ENCODE results near the gene EFNA5. TPM values are rescaled to one million over a fixed set of nuclear protein-coding genes. Genes with fewer than 3 reads are reported as not detected.

The EFNA5 gene
- total RNA-seq, 6 experiments from 2014 or later = 0.26 TPM; not detected in 5

DNA sequence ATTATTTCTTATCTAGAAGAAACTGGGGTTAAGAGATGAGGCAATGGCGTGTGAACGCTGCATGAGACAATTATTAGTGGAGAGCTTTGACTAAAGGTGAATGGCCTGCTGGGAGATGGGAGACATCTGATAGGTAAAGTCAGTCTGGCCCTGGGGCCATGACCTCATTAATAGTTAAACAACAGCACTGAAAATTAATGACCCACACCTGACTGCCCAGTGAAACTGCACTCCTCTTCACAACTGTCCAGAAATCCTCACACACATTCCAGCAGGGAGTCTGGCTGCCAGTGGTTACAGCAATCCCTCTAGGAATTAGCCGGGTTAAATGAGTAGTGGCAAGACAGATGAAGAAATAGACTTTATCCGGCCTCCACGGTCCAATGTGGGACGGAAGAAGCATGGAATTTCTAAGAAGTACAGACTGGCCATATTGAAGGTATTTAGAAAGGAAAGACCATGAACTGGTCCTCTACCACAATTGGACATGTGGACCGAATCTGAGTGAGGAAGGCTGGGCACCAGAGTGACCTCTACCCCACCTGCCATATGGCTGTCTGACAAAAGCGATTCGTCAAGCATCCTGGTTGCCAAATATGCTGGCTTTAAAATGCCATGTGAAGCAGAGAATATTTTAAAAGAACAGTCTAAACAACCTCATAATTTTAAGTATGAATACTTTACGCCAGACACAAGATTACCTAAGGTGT lies 138.4 kb downstream of the EFNA5 start:
- no peak for DNase-seq

DNA sequence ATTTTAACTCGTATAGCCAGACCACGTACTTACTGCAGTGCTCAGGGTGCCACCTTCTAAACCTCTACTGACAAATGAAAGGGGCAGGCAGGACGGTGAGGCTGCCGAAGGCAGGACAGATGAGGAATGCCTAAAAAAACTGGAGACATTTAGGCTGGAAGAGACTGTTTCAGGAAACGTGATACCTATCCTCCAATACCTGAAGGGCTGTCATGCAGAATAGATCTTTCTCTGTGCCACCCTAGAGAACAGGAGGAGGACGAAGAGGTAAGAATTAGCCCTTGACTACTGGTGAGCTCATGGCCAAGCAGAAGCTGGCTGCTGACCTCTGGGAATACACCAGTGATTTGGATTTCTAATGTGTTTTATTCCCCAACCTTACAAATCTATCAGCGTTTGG lies 139.4 kb downstream of the EFNA5 start:
- no peaks in the 10 kb centered on the region; the same call in 1 of the 2 replicates for H3K9me3 Mint-ChIP-seq
- no peak overlapping the region for H3K27ac Mint-ChIP-seq
- peaks cover 3% of the 10 kb centered on the region; the same call in 1 of the 2 replicates for H3K27me3 Mint-ChIP-seq (ENCODE audit: insufficient read depth)
- H3K4me3 Mint-ChIP-seq = no peak overlapping the region
- H3K4me1 Mint-ChIP-seq (ENCODE audit: low read depth) = no peaks in the 10 kb centered on the region
- TF ChIP-seq, protein P1, sequence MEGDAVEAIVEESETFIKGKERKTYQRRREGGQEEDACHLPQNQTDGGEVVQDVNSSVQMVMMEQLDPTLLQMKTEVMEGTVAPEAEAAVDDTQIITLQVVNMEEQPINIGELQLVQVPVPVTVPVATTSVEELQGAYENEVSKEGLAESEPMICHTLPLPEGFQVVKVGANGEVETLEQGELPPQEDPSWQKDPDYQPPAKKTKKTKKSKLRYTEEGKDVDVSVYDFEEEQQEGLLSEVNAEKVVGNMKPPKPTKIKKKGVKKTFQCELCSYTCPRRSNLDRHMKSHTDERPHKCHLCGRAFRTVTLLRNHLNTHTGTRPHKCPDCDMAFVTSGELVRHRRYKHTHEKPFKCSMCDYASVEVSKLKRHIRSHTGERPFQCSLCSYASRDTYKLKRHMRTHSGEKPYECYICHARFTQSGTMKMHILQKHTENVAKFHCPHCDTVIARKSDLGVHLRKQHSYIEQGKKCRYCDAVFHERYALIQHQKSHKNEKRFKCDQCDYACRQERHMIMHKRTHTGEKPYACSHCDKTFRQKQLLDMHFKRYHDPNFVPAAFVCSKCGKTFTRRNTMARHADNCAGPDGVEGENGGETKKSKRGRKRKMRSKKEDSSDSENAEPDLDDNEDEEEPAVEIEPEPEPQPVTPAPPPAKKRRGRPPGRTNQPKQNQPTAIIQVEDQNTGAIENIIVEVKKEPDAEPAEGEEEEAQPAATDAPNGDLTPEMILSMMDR (IDR thresholded peaks at IDR 0.05) = no peak
- H3K36me3 Mint-ChIP-seq (ENCODE audit: low read depth) = no peaks in the 10 kb centered on the region
- DNase-seq = no peak

More for the DNA sequence above, 138.4 kb downstream of the EFNA5 start:
- Mint-ChIP-seq H3K27me3 (ENCODE audit: insufficient read depth) (peaks cover 3% of the 10 kb centered on the region; the same call in 1 of the 2 replicates), H3K9me3 (no peaks in the 10 kb centered on the region; the same call in 1 of the 2 replicates), H3K4me1 (ENCODE audit: low read depth) (no peaks in the 10 kb centered on the region), H3K36me3 (ENCODE audit: low read depth) (no peaks in the 10 kb centered on the region), H3K27ac (no peak overlapping the region), H3K4me3 (no peak overlapping the region)
- TF ChIP-seq, protein P1 (IDR thresholded peaks at IDR 0.05) = no peak

DNA sequence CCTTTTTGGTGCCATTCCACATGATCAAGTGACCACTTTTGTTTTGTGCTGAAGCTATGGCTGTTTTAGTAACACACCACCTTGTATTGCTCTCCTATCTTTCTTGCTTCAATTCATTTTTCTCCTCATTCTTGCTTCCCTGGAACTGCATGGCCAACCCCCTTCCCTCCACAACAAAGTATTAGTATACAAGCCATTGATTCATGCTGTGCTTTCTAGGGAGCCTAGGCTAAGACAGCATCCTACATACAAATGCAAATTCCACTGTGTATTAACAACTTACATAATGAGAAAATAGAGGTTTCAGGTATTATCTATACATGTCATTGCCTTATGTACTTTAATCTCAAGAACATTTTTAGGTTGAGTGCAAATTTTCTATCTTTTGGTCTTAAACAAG lies 141.1 kb downstream of the EFNA5 start:
- no peaks in the 10 kb centered on the region for H3K36me3 Mint-ChIP-seq (ENCODE audit: low read depth)
- H3K4me1 Mint-ChIP-seq (ENCODE audit: low read depth) = no peaks in the 10 kb centered on the region
- peaks cover 1% of the 10 kb centered on the region for H3K27me3 Mint-ChIP-seq (ENCODE audit: insufficient read depth)
- no peak overlapping the region for H3K27ac Mint-ChIP-seq
- no peak for DNase-seq
- no peak overlapping the region for H3K4me3 Mint-ChIP-seq
- no peaks in the 10 kb centered on the region; the same call in 1 of the 2 replicates for H3K9me3 Mint-ChIP-seq
- TF ChIP-seq, protein P1 (IDR thresholded peaks at IDR 0.05) = no peak

DNA sequence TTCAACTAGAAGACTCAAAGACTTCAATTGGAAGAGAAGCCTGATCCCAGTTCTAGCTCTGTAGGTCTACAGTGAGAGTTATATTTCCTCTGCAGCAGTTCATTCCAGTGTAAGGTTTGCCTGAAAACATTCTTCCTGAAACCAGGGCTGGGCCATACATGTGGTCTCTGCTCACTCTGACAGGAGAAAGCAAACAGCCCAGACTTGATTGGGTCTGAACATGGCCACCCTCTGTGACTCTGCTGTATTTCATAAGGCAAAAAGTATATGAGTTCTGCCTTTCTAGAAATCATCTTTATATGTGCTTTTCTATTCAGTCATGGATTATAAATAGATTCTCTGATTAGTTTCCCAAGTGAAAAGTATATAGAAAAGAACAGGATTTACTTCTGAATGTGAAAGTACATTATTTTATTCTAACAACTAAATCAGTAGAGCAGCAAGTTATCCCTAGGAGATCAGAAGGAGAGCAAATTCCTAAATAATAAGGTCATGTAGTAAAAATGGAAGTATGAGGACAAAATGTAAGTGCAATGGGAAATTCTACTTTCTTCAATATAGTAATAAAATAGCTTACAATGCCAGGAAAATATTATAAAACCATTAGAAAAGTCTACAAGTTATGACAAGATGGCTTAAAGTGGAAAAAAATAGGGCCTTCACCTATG lies 144.3 kb downstream of the EFNA5 start:
- Mint-ChIP-seq H3K9me3 (no peaks in the 10 kb centered on the region; the same call in 1 of the 2 replicates), H3K4me3 (no peak overlapping the region), H3K36me3 (ENCODE audit: low read depth) (no peaks in the 10 kb centered on the region), H3K27me3 (ENCODE audit: insufficient read depth) (peaks cover 2% of the 10 kb centered on the region), H3K27ac (no peak overlapping the region), H3K4me1 (ENCODE audit: low read depth) (no peaks in the 10 kb centered on the region)
- no peak for DNase-seq
- TF ChIP-seq, protein P1 (IDR thresholded peaks at IDR 0.05) = no peak

DNA sequence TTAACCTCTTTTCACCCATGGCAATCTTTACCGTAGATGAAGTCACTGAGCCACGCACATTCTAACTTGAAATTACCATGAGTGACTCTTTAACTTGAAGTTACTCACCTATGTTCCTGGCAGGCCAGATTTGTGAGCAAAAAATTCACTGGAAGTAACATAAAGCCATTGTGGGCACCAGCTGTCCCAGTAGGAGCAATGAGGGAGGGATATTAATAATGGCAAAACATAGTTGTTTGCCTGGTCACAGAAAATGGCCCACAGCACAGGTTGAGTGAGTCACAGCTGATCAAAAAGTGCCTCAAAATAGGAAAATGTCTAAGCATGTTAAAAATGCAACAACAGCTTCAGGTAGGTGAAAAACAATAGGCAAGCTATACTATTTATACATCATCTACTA lies 146.6 kb downstream of the EFNA5 start:
- Mint-ChIP-seq H3K4me1 (ENCODE audit: low read depth) (no peaks in the 10 kb centered on the region), H3K36me3 (ENCODE audit: low read depth) (no peaks in the 10 kb centered on the region), H3K9me3 (no peaks in the 10 kb centered on the region; the same call in 1 of the 2 replicates), H3K4me3 (no peak overlapping the region), H3K27me3 (ENCODE audit: insufficient read depth) (peaks cover 2% of the 10 kb centered on the region), H3K27ac (no peak overlapping the region)
- TF ChIP-seq, protein P1 (IDR thresholded peaks at IDR 0.05) = no peak
- DNase-seq = no peak
